DMS 273 treated with DMSO at 0.1 percent for 48 hours (cell line): ENCODE data around the gene MAPK1.
"Not testable (repeated sequence)": the region's sequence is repeated elsewhere in the genome, so short reads cannot be mapped to it uniquely, and the experiment has no call there.

Experiments used
- DNase-seq: peaks from one replicate; lab custom pipeline; 2025; lab: John Stamatoyannopoulos, UW

The MAPK1 gene

DNA sequence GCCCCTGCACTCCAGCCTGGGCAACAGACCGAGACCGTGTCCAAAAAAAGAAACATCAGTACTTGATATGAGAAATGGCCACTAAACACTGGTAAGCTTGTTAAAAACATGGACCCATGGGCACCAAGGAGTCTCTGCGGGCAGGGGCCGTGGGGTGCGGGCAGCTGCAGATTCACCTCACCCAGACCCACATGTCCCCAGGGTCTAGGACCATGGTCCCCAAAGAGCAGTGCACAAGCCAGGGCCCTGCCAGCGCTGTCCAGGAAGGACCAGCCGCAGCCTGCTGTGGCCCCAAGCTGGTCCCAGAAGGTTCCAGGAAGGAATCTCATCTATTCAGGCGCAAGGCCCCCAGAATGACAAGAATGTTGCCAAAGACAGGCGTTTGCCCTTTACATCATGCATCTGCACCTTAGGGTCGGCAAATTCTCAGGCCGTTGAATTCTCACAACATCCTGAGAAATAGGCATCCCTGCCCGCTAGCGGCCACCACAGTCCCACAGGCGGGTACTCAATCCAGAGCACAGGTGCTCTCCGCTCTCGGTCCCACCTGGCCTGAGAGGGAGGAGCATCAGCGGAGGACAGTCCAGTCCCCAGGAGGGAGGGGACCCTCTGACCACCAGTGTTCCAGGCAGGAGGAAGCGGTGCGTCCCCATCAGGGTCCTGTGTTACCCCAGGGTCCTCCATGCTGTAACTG, 141.3 kb downstream of the MAPK1 start:
- no peak for DNase-seq

DNA sequence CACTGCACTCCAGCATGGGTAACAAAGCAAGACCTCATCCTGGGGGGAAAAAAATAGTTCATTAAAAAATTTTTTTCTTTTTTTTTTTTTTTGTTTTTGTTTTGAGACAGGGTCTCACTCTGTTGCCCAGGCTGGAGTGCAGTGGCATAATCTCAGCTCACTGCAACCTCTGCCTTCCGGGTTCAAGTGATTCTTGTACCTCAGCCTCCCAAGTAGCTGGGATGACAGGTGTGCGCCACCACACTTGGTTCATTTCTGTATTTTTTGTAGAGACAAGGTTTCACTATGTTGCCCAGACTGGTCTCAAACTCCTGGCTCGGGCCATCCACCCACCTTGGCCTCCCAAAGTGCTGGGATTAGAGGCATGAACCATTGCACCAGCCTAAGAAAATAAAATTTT, 142.9 kb downstream of the MAPK1 start:
- DNase-seq = not testable (repeated sequence)

- not testable (repeated sequence) for DNase-seq
Observed at GRCh38 chr22:21721195-21721852, 146.1 kb downstream of the MAPK1 start.

- DNase-seq = not testable (repeated sequence)
Observed at GRCh38 chr22:21720191-21720859, 147.1 kb downstream of the MAPK1 start.

GRCh38 chr22:21719024-21719423, 148.4 kb downstream of the MAPK1 start:
- DNase-seq = no peak

DNA sequence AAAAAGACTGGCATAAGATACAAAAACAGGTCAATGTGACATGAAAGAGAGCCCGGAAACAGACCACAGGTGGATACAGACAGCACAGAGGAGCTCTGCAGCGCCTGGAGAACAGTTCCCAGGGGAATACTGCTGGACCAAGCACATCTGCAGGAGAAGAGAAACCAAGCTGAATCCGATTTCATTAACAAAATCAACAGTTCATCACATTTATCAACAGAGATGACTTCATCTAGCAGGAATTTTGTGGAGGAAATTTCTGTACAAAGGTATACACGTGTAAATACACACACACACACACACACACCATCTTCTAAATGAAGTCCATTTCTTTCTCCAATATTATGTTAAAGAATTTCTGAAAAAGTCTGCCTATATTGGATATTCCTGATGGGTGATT, 148.9 kb downstream of the MAPK1 start:
- DNase-seq = no peak

DNA sequence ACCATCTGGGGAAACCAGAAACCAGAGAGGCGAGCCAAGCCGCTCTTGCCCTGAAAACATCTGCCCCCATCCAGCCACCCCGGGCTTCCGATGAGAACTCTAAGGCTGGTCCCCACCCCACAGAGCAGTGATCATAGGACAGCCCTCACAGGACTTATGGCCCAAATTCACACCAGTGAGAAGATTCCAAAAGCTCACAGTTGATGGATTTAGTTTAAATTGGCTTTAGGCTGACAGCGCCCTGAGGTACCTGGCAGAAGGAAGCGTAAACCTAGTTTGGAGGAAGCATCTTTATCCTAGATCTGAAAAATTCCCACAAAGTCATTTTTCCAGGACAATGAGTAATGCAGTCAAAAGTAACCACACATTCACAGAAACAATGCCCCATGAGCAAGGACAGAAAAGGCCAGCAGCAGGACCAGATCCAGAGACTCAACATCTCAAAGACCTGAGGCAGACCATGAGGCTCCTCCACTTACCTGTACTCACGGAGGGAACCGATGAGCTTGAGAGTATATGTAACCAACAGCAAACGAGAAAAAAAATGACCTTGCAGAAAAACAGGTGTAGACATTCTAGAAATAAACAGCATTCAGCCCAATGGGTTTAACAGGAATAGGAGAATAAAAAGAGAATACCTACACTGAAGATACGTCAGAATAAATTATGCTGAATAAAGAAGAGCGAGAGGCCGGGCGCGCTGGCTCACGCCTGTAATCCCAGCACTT, 150.9 kb downstream of the MAPK1 start:
- DNase-seq = not testable (repeated sequence)

GRCh38 chr22:21714786-21715185, 152.7 kb downstream of the MAPK1 start:
- no peak for DNase-seq

DNA sequence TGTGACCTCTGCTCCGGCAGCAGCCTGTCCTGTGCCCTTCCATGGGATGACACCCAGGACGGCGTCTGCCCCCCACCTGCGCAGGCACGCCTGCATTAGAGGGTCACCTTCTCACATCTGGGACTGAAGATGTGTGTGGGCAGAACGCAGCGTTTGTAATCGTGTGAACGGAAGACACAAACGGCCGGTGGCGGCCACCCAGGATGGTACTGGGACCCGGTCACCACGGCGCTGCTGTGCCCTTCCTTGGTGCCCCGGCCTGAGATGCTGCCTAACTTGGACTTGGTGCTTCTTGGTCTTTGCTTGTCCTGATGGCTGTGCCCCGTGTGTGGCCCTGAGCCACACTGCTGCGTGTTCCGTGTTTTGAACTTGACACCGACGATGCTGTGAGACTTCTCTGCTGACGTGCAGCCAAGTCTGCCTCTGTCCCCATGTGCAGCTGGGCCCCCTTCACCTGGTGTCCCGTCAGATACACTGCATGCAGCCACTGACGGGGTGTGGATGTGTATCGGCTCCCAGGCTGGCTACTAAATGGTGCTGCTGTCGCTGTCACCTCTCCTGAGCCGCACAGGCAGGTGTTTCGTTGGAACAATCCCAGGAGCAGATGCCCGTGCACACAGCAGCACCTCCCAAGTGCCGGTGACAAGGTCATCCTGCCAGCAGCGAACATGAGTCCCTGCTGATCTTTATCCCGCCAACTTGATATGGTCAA, 153.2 kb downstream of the MAPK1 start:
- no peak for DNase-seq

DNA sequence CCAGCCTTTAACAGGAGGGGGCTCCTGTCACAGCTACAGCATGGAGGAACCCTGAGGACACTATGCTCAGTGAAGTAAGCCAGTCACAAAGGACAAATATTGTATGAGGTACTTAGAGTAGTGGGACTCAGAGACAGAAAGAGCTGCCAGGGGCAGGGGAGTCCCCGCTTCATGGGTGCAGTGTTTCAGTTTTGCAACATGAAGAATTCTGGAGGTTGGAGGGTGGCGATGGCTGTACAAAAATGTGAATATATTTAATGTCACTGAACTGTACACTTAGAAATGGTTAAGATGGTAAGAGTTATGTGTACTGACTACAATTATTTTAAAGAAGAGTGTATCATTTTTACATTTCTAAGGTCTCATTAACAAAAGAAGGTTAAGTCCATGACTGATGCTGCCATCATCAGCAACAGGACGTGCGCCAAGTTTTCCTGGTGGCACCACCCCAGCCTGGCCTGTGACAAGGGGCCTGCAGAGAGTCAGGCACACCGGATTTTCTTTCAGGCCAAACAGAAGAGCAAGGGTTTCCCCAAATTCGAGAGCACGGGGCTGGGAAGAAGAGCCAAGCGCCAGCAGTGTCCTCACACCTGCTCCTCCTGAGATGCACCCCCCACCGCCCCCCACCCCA, 153.9 kb downstream of the MAPK1 start:
- no peak for DNase-seq

DNA sequence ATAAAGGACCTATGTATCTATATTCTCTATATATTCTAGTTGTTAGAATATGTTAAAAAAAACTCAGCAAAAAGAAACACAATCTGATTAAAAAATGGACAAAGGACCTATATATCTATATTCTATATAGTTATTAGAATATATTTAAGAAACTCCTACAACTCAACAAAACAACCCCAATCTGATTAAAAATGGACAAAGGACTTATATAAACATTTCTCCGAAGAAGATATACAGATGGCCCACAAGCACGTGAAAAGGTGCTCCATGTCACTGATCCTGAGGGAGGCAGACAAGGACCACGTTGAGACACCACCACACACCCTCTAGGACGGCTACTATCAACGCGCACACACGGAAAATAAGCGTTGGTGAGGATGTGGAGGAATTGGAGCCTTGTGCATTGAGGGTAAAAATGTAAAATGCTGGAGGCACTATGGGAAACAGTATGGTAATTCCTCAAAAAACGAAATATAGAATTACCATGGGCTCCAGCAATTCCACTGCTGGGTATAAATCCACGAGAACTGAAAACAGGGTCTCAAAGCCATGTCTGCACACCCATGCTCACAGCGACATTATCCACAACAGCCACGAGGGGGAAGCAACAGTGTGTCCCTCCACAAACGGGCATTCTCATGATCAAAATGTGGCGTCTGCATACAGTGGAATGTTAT, 154.6 kb downstream of the MAPK1 start:
- DNase-seq = peak; percentile 50

DNA sequence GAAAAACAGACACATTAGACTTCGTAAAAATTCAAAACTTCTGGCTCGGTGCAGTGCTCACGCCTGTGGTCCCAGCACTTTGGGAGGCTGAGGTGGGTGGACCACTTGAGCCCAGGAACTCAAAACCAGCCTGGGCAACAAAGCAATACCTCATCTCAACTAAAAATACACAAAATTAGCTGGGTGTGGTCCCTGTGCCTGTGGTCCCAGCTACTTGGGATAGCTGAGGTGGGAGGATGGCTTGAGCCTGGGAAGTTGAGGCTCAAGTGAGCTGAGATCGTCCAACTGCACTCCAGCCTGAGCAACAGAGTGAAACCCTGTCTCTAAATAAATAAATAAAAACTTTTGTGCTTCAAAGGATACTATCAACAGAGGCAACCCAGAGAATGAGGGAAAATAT, 155.6 kb downstream of the MAPK1 start:
- DNase-seq = no peak

- no peak for DNase-seq
Observed at GRCh38 chr22:21710156-21710555, 157.3 kb downstream of the MAPK1 start.

- no peak for DNase-seq
Observed at GRCh38 chr22:21709688-21710087, 157.8 kb downstream of the MAPK1 start.

- no peak for DNase-seq
Observed at GRCh38 chr22:21708960-21709359, 158.5 kb downstream of the MAPK1 start.

DNA sequence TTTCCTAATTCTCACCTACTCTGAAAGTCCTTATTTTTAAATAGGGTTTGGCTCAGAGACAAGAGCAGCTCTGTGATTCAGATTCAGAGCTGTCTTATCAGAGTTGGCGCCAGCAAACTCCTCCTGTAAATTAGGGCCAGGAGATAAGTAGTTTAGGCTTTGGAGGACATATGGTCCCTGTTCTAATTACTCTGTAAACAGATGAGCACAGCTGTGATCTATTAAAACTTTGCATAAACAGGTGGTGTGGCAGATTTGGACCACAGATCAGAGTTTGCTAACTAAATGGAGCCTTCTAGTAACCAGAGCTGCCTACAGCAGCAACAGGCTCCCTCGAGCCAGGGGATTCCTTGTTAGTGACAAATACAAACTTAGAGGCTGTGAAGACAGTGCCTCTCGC, 159.8 kb downstream of the MAPK1 start:
- peak; percentile 95 for DNase-seq
